GM23338 (cell line): ENCODE data around the gene UHRF2. TPM values are rescaled to one million over a fixed set of nuclear protein-coding genes. Genes with fewer than 3 reads are reported as not detected.

Experiments
- ATAC-seq: fragments of 200-7000 bp; cut with Tn5 transposase; 3 replicates; pipeline ENCODE4 v1.9.1; 2020
- DNase-seq: peaks from one replicate; pipeline ENCODE4 v3.0.0-alpha.2; 2015; ENCODE audit warnings: low spot score
- H2AFZ ChIP-seq: fragments of 200-600 bp; sonication (generic); 2 replicates; pipeline ENCODE4 v1.8.0; 2016; ENCODE audit warnings: antibody characterized with exemption, mild to moderate bottlenecking, moderate library complexity
- H3F3A ChIP-seq: fragments of 200-600 bp; sonication (generic); replicated peaks from 2 replicates; pipeline ENCODE4 v1.8.0; 2017; ENCODE audit warnings: antibody characterized with exemption, mixed run types, low read depth
- H3K27ac ChIP-seq: fragments of 200-600 bp; sonication (generic); 2 replicates; pipeline ENCODE4 v1.6.1; 2016; ENCODE audit warnings: low read depth
- H3K27me3 ChIP-seq: fragments of 200-600 bp; sonication (generic); 2 replicates; pipeline ENCODE4 v1.8.0; 2016; ENCODE audit warnings: mild to moderate bottlenecking, mixed run types, moderate library complexity; ENCODE audit not compliant: insufficient read depth
- H3K36me3 ChIP-seq: fragments of 200-600 bp; sonication (generic); 2 replicates; pipeline ENCODE4 v1.8.0; 2016; ENCODE audit warnings: mild to moderate bottlenecking; ENCODE audit not compliant: insufficient read depth
- H3K4me1 ChIP-seq: fragments of 200-600 bp; sonication (generic); 2 replicates; pipeline ENCODE4 v1.8.0; 2016; ENCODE audit warnings: mild to moderate bottlenecking, moderate library complexity; ENCODE audit not compliant: insufficient read depth
- H3K4me2 ChIP-seq: fragments of 200-600 bp; sonication (generic); 2 replicates; pipeline ENCODE4 v1.7.1; 2017; ENCODE audit warnings: mixed run types
- H3K4me3 ChIP-seq: fragments of 200-600 bp; sonication (generic); 2 replicates; pipeline ENCODE4 v1.6.1; 2016; ENCODE audit warnings: mixed run types
- H3K79me2 ChIP-seq: fragments of 200-600 bp; sonication (generic); replicated peaks from 2 replicates; pipeline ENCODE4 v1.8.0; 2017; ENCODE audit warnings: mild to moderate bottlenecking; ENCODE audit not compliant: insufficient read depth
- H3K9me2 ChIP-seq: fragments of 200-600 bp; sonication (generic); 2 replicates; pipeline ENCODE4 v1.8.0; 2017; ENCODE audit not compliant: insufficient read depth
- H4K20me1 ChIP-seq: fragments of 200-600 bp; sonication (generic); replicated peaks from 2 replicates; pipeline ENCODE4 v1.8.0; 2017; ENCODE audit warnings: mild to moderate bottlenecking; ENCODE audit not compliant: insufficient read depth
- H3K27ac Mint-ChIP-seq: 2 replicates; pipeline ENCODE4 v1.8.0; 2020; ENCODE audit warnings: inconsistent platforms, mild to moderate bottlenecking, moderate library complexity, mixed read lengths
- H3K27me3 Mint-ChIP-seq: 3 replicates; pipeline ENCODE4 v1.8.0; 2022; ENCODE audit warnings: low read depth, mild to moderate bottlenecking, moderate library complexity, mixed read lengths, inconsistent platforms; ENCODE audit not compliant: insufficient read depth, poor library complexity
- H3K36me3 Mint-ChIP-seq: 3 replicates; pipeline ENCODE4 v1.8.0; 2021; ENCODE audit warnings: low read depth, mild to moderate bottlenecking, inconsistent platforms, moderate library complexity, mixed read lengths
- H3K4me1 Mint-ChIP-seq: 3 replicates; pipeline ENCODE4 v1.8.0; 2020; ENCODE audit warnings: mild to moderate bottlenecking, inconsistent platforms, mixed read lengths
- H3K4me3 Mint-ChIP-seq: 3 replicates; pipeline ENCODE4 v1.8.0; 2021; ENCODE audit warnings: moderate library complexity, mild to moderate bottlenecking, inconsistent platforms, mixed read lengths
- H3K9me3 Mint-ChIP-seq: 3 replicates; pipeline ENCODE4 v1.8.0; 2020; ENCODE audit warnings: moderate library complexity, mild to moderate bottlenecking, inconsistent platforms, mixed read lengths
- CREB1 ChIP-seq: fragments of 250-450 bp; sonication (Bioruptor Pico); IDR thresholded peaks from 2 replicates; pipeline ENCODE4 v1.5.0; 2020; ENCODE audit warnings: low read depth, mild to moderate bottlenecking, moderate library complexity
- CTCF ChIP-seq, 2 experiments: fragments of 200-600 bp in 1 of 2; sonication (generic) in 1 of 2; conservative IDR thresholded peaks; 2 replicates each; pipeline versions ENCODE4 v1.5.1 to v1.6.1; 2016 to 2017; ENCODE audit warnings: antibody characterized with exemption in 2 of 2, low read depth in 2 of 2, mild to moderate bottlenecking in 2 of 2, moderate library complexity in 1 of 2
- EZH2 ChIP-seq: fragments of 200-600 bp; sonication (generic); IDR thresholded peaks from one replicate; pipeline ENCODE4 v1.8.0; 2017; ENCODE audit warnings: antibody characterized with exemption, mild to moderate bottlenecking, low read depth; ENCODE audit not compliant: unreplicated experiment
- EZH2phosphoT487 ChIP-seq: fragments of 200-600 bp; sonication (generic); IDR thresholded peaks from one replicate; pipeline ENCODE4 v1.8.1; 2018; ENCODE audit warnings: antibody characterized with exemption; ENCODE audit not compliant: unreplicated experiment
- JUNB ChIP-seq: IDR thresholded peaks from one replicate; pipeline ENCODE4 v1.6.1; 2016; ENCODE audit warnings: antibody characterized with exemption; ENCODE audit not compliant: unreplicated experiment
- NANOG ChIP-seq: IDR thresholded peaks from 2 replicates; pipeline ENCODE4 v1.6.1; 2016; ENCODE audit warnings: antibody characterized with exemption, borderline replicate concordance
- POLR2AphosphoS5 ChIP-seq: IDR thresholded peaks from 2 replicates; pipeline ENCODE4 v1.6.1; 2016; ENCODE audit warnings: antibody characterized with exemption, low read depth
- REST ChIP-seq: IDR thresholded peaks from one replicate; pipeline ENCODE4 v1.6.1; 2018; ENCODE audit warnings: antibody characterized with exemption; ENCODE audit not compliant: unreplicated experiment
- STAT1 ChIP-seq: IDR thresholded peaks from one replicate; pipeline ENCODE4 v1.6.1; 2016; ENCODE audit warnings: antibody characterized with exemption; ENCODE audit not compliant: unreplicated experiment
- ZNF114 ChIP-seq: fragments of 250-450 bp; sonication (Bioruptor Pico); IDR thresholded peaks from 2 replicates; pipeline ENCODE4 v1.5.0; 2020; ENCODE audit warnings: mild to moderate bottlenecking, moderate library complexity
- ZNF331 ChIP-seq: fragments of 250-450 bp; sonication (Bioruptor Pico); IDR thresholded peaks from 2 replicates; pipeline ENCODE4 v1.5.0; 2020; ENCODE audit warnings: low read depth, mild to moderate bottlenecking, moderate library complexity
- ZNF462 ChIP-seq: fragments of 250-450 bp; sonication (Bioruptor Pico); IDR thresholded peaks from 2 replicates; pipeline ENCODE4 v1.5.0; 2020; ENCODE audit warnings: mild to moderate bottlenecking, moderate library complexity
- polyA plus RNA-seq: library from polyadenylated mRNA; unstranded; fragments of >200 nt; fragmentation: Nextera tagmentation; extraction: Ambion mirVana; gene quantifications from 2 replicates; pipeline ENCODE4 v1.2.1, GENCODE V29; 2016
- total RNA-seq: library from RNA; depleted of rRNA; stranded (reverse); fragments of >200 nt; shearing (Covaris generic); gene quantifications from 2 replicates; pipeline ENCODE4 v1.2.3, GENCODE V29; 2014
- TF ChIP-seq, protein P1 (sequence below): IDR thresholded peaks from 2 replicates; pipeline ENCODE4 v1.6.1; 2016; ENCODE audit warnings: antibody characterized with exemption

Gene UHRF2
- total and polyA plus RNA-seq, 2 experiments from 2014 or later: 15.1 to 51.6 TPM

DNA sequence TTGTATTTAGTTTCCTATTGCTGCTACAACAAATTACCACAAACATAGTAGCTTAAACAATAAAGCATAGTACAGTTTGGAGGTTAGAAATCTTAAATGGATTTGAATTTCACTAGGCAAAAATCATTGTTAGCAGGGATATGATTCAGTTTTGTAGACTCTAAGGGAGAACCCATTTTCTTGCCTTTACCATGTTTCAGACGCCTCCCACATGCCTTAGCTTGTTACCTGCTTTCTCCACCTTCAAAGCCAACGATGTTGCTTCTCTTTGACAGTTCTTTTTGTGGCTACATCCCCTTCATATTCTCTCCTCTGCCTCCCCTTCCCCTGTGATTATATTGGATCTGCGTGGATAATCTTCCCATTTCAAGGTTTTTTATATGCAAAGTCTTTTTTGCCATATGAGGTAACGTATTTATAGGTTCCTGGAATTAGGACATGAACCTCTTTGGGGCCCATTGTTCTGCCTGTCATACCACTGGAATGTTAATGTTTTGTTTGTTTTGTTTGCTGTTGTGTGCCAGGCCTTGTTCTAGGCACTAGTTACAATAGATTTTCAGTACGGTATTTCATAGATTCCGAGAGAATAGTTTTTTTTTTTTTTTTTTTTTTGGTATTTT lies 54.1 kb downstream of the UHRF2 start:
- no peaks in the 10 kb centered on the region for H3K9me3 Mint-ChIP-seq
- Histone ChIP-seq H3K27ac (no peak overlapping the region), H3K4me1 (no peaks in the 10 kb centered on the region), H3K4me3 (no peak overlapping the region), H3K27me3 (no peaks in the 10 kb centered on the region), H3K9me2 (no peaks in the 10 kb centered on the region), H3K36me3 (no peaks in the 10 kb centered on the region), H3K4me2 (no peak overlapping the region), H2AFZ (no peak overlapping the region), H3F3A (no peaks in the 10 kb centered on the region), H3K79me2 (peaks cover 16% of the 10 kb centered on the region; the same call in 1 of the 2 replicates), H4K20me1 (no peaks in the 10 kb centered on the region; the same call in none of the 2 replicates)
- H3K4me3 Mint-ChIP-seq: no peak overlapping the region
- ATAC-seq (no peak), DNase-seq (no peak)
- H3K4me1 Mint-ChIP-seq: peaks cover 12% of the 10 kb centered on the region; the same call in 2 of the 3 replicates
- H3K27me3 Mint-ChIP-seq: no peaks in the 10 kb centered on the region
- no peak for TF ChIP-seq JUNB
- TF ChIP-seq, protein P1, sequence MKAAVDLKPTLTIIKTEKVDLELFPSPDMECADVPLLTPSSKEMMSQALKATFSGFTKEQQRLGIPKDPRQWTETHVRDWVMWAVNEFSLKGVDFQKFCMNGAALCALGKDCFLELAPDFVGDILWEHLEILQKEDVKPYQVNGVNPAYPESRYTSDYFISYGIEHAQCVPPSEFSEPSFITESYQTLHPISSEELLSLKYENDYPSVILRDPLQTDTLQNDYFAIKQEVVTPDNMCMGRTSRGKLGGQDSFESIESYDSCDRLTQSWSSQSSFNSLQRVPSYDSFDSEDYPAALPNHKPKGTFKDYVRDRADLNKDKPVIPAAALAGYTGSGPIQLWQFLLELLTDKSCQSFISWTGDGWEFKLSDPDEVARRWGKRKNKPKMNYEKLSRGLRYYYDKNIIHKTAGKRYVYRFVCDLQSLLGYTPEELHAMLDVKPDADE: no peak
- TF ChIP-seq STAT1: no peak
- TF ChIP-seq ZNF462 (CRISPR knock-in tag): no peak
- TF ChIP-seq POLR2AphosphoS5: no peak
- no peak for TF ChIP-seq ZNF331 (CRISPR knock-in tag)
- TF ChIP-seq REST: no peak
- TF ChIP-seq NANOG: no peak
- TF ChIP-seq ZNF114 (CRISPR knock-in tag): no peak
- no peak for TF ChIP-seq EZH2
- TF ChIP-seq EZH2phosphoT487: no peak
- TF ChIP-seq CTCF (conservative IDR thresholded peaks at IDR 0.05; ENCODE audit: low read depth in 2 of 2): no peak
- TF ChIP-seq CREB1 (CRISPR knock-in tag): no peak
- H3K36me3 Mint-ChIP-seq: peaks cover 6% of the 10 kb centered on the region; the same call in 1 of the 3 replicates
- H3K27ac Mint-ChIP-seq: no peak overlapping the region
